Natural killer cell (primary cell): ENCODE results near the gene CABLES2. TPM values are rescaled to one million over a fixed set of nuclear protein-coding genes. Genes with fewer than 3 reads are reported as not detected.

Source experiments
- ATAC-seq, 3 donors: fragments of 150-1000 bp in 2 of 3; fragments of 200-7000 bp in 1 of 3; cut with Tn5 transposase; 1 replicate in 1 of 3; 2 replicates in 2 of 3; pipeline ENCODE4 v1.10.0; 2021; ENCODE audit warnings: mild to moderate bottlenecking in 2 of 3, moderate library complexity in 2 of 3
- DNase-seq, 2 donors: peaks; one replicate each; pipeline versions ENCODE4 v3.0.0 to v3.0.0-alpha.2; 2013 to 2021; ENCODE audit warnings: mixed read lengths in 1 of 2
- H3K27ac ChIP-seq: one replicate; pipeline ENCODE4 v1.5.1; 2013; ENCODE audit warnings: mild to moderate bottlenecking, low read length
- H3K27me3 ChIP-seq: one replicate; pipeline ENCODE4 v1.6.1; 2013; ENCODE audit warnings: low read length; ENCODE audit not compliant: control insufficient read depth, insufficient read depth
- H3K36me3 ChIP-seq: one replicate; pipeline ENCODE4 v1.6.1; 2013; ENCODE audit warnings: low read length; ENCODE audit not compliant: control insufficient read depth, insufficient read depth
- H3K4me1 ChIP-seq: one replicate; pipeline ENCODE4 v1.6.1; 2013; ENCODE audit warnings: low read length; ENCODE audit not compliant: control insufficient read depth, insufficient read depth
- H3K4me3 ChIP-seq: one replicate; pipeline ENCODE4 v1.5.1; 2013; ENCODE audit warnings: low read length
- H3K9me3 ChIP-seq: one replicate; pipeline ENCODE4 v1.6.1; 2013; ENCODE audit warnings: low read length; ENCODE audit not compliant: control insufficient read depth, insufficient read depth
- H3K27ac Mint-ChIP-seq, 2 donors: one replicate each; pipeline ENCODE4 v1.8.0; 2022; ENCODE audit warnings: mild to moderate bottlenecking in 2 of 2, mixed read lengths in 2 of 2, moderate library complexity in 1 of 2
- H3K27me3 Mint-ChIP-seq, 2 donors: one replicate each; pipeline ENCODE4 v1.8.0; 2022; ENCODE audit warnings: low read depth in 2 of 2, mixed read lengths in 2 of 2
- H3K36me3 Mint-ChIP-seq: one replicate; pipeline ENCODE4 v1.8.0; 2022; ENCODE audit warnings: mixed read lengths
- H3K4me1 Mint-ChIP-seq, 2 donors: one replicate each; pipeline ENCODE4 v1.8.0; 2022; ENCODE audit warnings: mixed read lengths in 2 of 2
- H3K4me3 Mint-ChIP-seq: one replicate; pipeline ENCODE4 v1.8.0; 2022; ENCODE audit warnings: mild to moderate bottlenecking, moderate library complexity, mixed read lengths
- H3K9me3 Mint-ChIP-seq, 2 donors: one replicate each; pipeline ENCODE4 v1.8.0; 2022; ENCODE audit warnings: mixed read lengths in 2 of 2
- WGBS: methylation state at CpG from one replicate; pipeline ENCODE4 v1.1.7; 2013; ENCODE audit warnings: missing lambda C conversion rate; ENCODE audit not compliant: insufficient coverage; 5-methylcytosine and 5-hydroxymethylcytosine counted together
- intact Hi-C: fragments of 100-400 bp; cut with micrococcal nuclease; formaldehyde crosslinking; loops from one replicate; pipeline ENCODE4 v1.14.2; 2022
- total RNA-seq, 4 donors: library from RNA; stranded (reverse); fragments of 120-200 nt in 1 of 4; gene quantifications; one replicate each; pipeline versions ENCODE4 v1.2.3 to v1.2.4, GENCODE V29; 2013 to 2022
- TF ChIP-seq, protein P1 (sequence below): fragments of 200-600 bp; IDR thresholded peaks from one replicate; pipeline ENCODE4 v1.8.0; 2022; ENCODE audit warnings: antibody characterized with exemption

CABLES2 gene
- total RNA-seq, 3 donors from 2014 or later (not counting 1 experiment from before 2014, with no cell fraction given) = 8.0 to 9.3 (median 8.4) TPM

DNA sequence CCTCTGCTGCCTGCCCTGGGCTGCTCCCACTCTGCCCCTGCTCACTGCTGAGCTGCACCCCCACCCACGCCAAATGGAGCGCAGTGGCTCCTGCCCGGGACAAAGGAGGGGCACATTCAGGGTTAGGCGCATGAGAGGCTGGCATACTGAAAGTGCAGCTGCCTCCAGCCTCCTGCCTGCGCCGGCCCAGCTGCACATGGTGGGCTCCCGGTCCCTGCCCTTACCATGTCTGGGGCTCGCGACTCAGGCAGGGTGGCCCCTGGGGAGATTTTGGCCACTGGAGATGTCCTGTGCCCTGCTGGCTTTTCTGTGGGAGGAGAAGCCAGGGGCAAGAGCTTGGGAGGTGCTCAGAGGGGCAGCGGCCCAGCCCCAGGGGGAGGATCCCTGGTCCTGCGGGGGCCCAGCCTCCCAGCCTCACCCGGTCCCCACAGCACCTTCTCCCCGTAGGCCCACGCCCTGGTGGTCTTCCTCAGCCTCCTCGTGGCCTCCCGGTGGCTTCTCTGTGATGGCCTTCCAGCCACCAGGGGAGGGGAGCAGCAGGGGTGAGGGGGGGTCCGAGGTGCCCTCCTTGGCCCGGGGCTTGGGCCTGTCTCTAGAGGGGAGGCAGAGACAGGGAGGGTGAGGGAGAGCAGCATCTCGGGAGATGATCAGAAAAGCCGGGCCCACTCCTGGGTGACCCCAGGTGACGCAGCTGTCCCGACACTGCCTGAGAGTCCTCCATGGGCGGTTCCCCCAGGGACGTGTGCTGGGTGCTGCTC lies 8.4 kb upstream of the CABLES2 start:
- Mint-ChIP-seq H3K36me3 (no peaks in the 10 kb centered on the region), H3K4me1 (no peaks in the 10 kb centered on the region), H3K9me3 (no peaks in the 10 kb centered on the region), H3K4me3 (no peak overlapping the region), H3K27me3 (no peaks in the 10 kb centered on the region), H3K27ac (no peak overlapping the region)
- Histone ChIP-seq H3K9me3 (no peaks in the 10 kb centered on the region), H3K36me3 (no peaks in the 10 kb centered on the region), H3K27ac (no peak overlapping the region), H3K4me1 (peaks cover 1% of the 10 kb centered on the region), H3K4me3 (no peak overlapping the region), H3K27me3 (no peaks in the 10 kb centered on the region)
- WGBS = 83% methylated on average over 24 of the region's 24 CpGs
- ATAC-seq (no peak), DNase-seq (no peak)
- intact Hi-C loops = no loop called here
- TF ChIP-seq, protein P1, sequence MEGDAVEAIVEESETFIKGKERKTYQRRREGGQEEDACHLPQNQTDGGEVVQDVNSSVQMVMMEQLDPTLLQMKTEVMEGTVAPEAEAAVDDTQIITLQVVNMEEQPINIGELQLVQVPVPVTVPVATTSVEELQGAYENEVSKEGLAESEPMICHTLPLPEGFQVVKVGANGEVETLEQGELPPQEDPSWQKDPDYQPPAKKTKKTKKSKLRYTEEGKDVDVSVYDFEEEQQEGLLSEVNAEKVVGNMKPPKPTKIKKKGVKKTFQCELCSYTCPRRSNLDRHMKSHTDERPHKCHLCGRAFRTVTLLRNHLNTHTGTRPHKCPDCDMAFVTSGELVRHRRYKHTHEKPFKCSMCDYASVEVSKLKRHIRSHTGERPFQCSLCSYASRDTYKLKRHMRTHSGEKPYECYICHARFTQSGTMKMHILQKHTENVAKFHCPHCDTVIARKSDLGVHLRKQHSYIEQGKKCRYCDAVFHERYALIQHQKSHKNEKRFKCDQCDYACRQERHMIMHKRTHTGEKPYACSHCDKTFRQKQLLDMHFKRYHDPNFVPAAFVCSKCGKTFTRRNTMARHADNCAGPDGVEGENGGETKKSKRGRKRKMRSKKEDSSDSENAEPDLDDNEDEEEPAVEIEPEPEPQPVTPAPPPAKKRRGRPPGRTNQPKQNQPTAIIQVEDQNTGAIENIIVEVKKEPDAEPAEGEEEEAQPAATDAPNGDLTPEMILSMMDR = no peak

DNA sequence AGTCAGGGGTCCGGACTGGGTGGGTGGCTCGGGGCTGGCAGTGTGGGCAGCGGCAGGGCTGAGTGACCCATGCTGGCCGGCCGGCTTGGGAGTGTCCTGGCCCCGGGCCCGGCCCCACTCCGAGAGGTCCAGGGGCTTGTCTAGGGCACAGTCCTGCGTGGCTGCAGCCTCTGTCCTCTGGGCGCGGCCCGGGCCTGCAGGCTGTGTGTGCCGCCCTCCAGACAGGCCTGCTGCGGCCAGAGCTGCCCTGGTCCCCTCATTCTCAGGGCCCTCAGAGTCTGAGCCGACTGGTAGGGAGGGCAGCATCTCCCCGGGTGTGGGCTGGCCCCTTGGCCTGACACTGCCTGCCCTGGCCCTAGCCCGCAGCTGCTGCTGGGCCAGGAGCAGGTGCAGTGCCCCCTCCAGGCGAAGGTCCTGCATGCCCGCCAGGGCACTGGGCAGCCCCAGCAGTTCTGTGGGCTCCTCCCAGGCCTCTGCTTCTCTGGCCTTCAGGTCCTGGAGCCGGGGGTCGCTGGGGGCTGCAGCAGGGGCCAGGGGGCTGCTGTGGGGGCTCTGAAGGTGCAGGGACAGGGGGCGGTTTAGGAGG lies 6.9 kb upstream of the CABLES2 start:
- ATAC-seq (no peak), DNase-seq (no peak)
- no peaks in the 10 kb centered on the region for H3K9me3 ChIP-seq
- 86% methylated on average over 22 of the region's 22 CpGs for WGBS
- no peak overlapping the region for H3K4me3 ChIP-seq
- Mint-ChIP-seq H3K27ac (no peak overlapping the region), H3K27me3 (no peaks in the 10 kb centered on the region), H3K4me3 (no peak overlapping the region), H3K4me1 (peaks cover 0 to 11% of the 10 kb centered on the region in 2 donors), H3K9me3 (no peaks in the 10 kb centered on the region), H3K36me3 (no peaks in the 10 kb centered on the region)
- no peaks in the 10 kb centered on the region for H3K36me3 ChIP-seq
- intact Hi-C loops = no loop called here
- H3K27ac ChIP-seq = no peak overlapping the region
- H3K27me3 ChIP-seq = no peaks in the 10 kb centered on the region
- TF ChIP-seq, protein P1 = no peak
- H3K4me1 ChIP-seq = peaks cover 11% of the 10 kb centered on the region

DNA sequence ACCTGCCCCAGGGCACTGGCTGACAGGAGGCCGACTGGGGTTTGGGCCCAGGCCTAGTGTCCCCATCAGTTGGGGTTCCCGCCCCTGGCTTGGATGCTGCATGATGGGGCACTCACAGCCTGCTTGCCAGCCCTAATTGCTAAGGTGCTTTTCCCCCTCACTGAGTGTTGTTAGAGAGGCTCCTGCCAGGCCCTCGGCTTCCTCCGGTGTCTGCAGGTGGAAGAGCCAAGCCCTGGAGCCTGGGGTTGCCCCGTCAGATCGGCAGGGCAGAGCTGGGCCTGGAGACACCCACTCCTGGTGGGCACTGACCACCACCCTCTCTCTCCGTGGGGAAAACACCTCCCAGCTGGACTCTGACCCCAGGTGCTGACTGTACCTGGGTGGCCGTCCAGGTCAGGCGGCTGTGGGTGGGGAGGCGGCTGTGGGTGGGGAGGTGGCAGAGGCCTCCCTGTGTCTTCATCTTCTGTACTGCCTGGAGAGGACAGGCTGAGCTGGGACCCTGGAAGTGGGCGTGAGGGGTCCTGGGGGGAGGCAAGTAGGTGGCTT lies 6.0 kb upstream of the CABLES2 start:
- peaks cover 0 to 11% of the 10 kb centered on the region in 2 donors for H3K4me1 Mint-ChIP-seq
- H3K27ac Mint-ChIP-seq = no peak overlapping the region

More for the DNA sequence above, 6.0 kb upstream of the CABLES2 start:
- H3K4me1 ChIP-seq = peaks cover 12% of the 10 kb centered on the region
- no peak overlapping the region for H3K4me3 ChIP-seq
- no peaks in the 10 kb centered on the region for H3K36me3 Mint-ChIP-seq
- no peak overlapping the region for H3K4me3 Mint-ChIP-seq
- no peak for ATAC-seq
- H3K27me3 ChIP-seq = no peaks in the 10 kb centered on the region
- 90% methylated on average over 11 of the region's 11 CpGs for WGBS
- TF ChIP-seq, protein P1 = no peak
- H3K27me3 Mint-ChIP-seq = no peaks in the 10 kb centered on the region
- intact Hi-C loops = no loop called here
- H3K9me3 ChIP-seq = no peaks in the 10 kb centered on the region
- no peaks in the 10 kb centered on the region for H3K9me3 Mint-ChIP-seq
- H3K36me3 ChIP-seq = no peaks in the 10 kb centered on the region
- no peak overlapping the region for H3K27ac ChIP-seq
- DNase-seq = no peak
